C4-2B (cell line): ENCODE data around the gene TMEM59.

Source experiments
- H3K27ac ChIP-seq: fragments of 450-650 bp; 2 replicates; pipeline ENCODE4 v1.5.1; 2017
- CTCF ChIP-seq: fragments of 450-650 bp; conservative IDR thresholded peaks from 2 replicates; pipeline ENCODE4 v1.5.1; 2017; ENCODE audit warnings: mild to moderate bottlenecking
- ZFX ChIP-seq: fragments of 450-650 bp; IDR thresholded peaks from 2 replicates; pipeline ENCODE4 v1.6.1; 2017

The TMEM59 gene

GRCh38 chr1:53986458-53986857 lies 66.5 kb downstream of the TMEM59 start:
- H3K27ac ChIP-seq = no peak overlapping the region
- TF ChIP-seq ZFX (no peak), CTCF (no peak)

- TF ChIP-seq ZFX = no peak
- TF ChIP-seq CTCF = no peak
- no peak overlapping the region for H3K27ac ChIP-seq
Measured at GRCh38 chr1:53984726-53985125, 68.3 kb downstream of the TMEM59 start.

- no peak for TF ChIP-seq CTCF
- TF ChIP-seq ZFX = no peak
Measured at GRCh38 chr1:53982763-53983104, 70.3 kb downstream of the TMEM59 start.

GRCh38 chr1:53982034-53982762 lies 70.8 kb downstream of the TMEM59 start:
- TF ChIP-seq ZFX (no peak), CTCF (no peak)
- no peak overlapping the region for H3K27ac ChIP-seq

More at GRCh38 chr1:53982763-53983104, 70.3 kb downstream of the TMEM59 start:
- H3K27ac ChIP-seq = no peak overlapping the region

GRCh38 chr1:53981220-53981619 lies 71.8 kb downstream of the TMEM59 start:
- no peak for TF ChIP-seq CTCF
- TF ChIP-seq ZFX = no peak

GRCh38 chr1:53979712-53980450 lies 73.1 kb downstream of the TMEM59 start:
- TF ChIP-seq CTCF (no peak), ZFX (no peak)
- no peak overlapping the region for H3K27ac ChIP-seq

More at GRCh38 chr1:53981220-53981619, 71.8 kb downstream of the TMEM59 start:
- H3K27ac ChIP-seq = no peak overlapping the region
